GM21619 (cell line): ENCODE data around the gene ZFYVE21.

Experiments used
- ATAC-seq: cut with Tn5 transposase; IDR thresholded peaks from one replicate; pipeline ENCODE4 v1.9.1; 2021; ENCODE audit not compliant: unreplicated experiment

ZFYVE21 gene

GRCh38 chr14:103691655-103692054 is 24.0 kb upstream of the ZFYVE21 start:
- peak; percentile 69 for ATAC-seq

GRCh38 chr14:103692159-103692558 is 23.5 kb upstream of the ZFYVE21 start:
- ATAC-seq, result peak; percentile 22

GRCh38 chr14:103692871-103693270 is 22.7 kb upstream of the ZFYVE21 start:
- no peak for ATAC-seq

GRCh38 chr14:103693515-103693914 is 22.1 kb upstream of the ZFYVE21 start:
- ATAC-seq, result no peak

GRCh38 chr14:103694572-103695026 is 21.0 kb upstream of the ZFYVE21 start:
- no peak for ATAC-seq

- no peak for ATAC-seq
These were observed 20.1 kb upstream of the ZFYVE21 start for GRCh38 chr14:103695296-103696069.

GRCh38 chr14:103696070-103696402 is 19.6 kb upstream of the ZFYVE21 start:
- no peak for ATAC-seq

GRCh38 chr14:103696466-103697071 is 19.0 kb upstream of the ZFYVE21 start:
- no peak for ATAC-seq

GRCh38 chr14:103697206-103697602 is 18.4 kb upstream of the ZFYVE21 start:
- no peak for ATAC-seq

- no peak for ATAC-seq
These were observed 17.8 kb upstream of the ZFYVE21 start for GRCh38 chr14:103697603-103698379.

- ATAC-seq, result no peak
These were observed 17.0 kb upstream of the ZFYVE21 start for GRCh38 chr14:103698380-103699260.

- ATAC-seq, result no peak
These were observed 16.3 kb upstream of the ZFYVE21 start for GRCh38 chr14:103699261-103699661.

GRCh38 chr14:103699901-103700752 is 15.5 kb upstream of the ZFYVE21 start:
- ATAC-seq, result no peak

GRCh38 chr14:103700753-103701490 is 14.7 kb upstream of the ZFYVE21 start:
- no peak for ATAC-seq

GRCh38 chr14:103702095-103702494 is 13.5 kb upstream of the ZFYVE21 start:
- ATAC-seq, result no peak

- ATAC-seq, result no peak
These were observed 12.8 kb upstream of the ZFYVE21 start for GRCh38 chr14:103702497-103703432.

- ATAC-seq, result no peak
These were observed 11.9 kb upstream of the ZFYVE21 start for GRCh38 chr14:103703433-103704385.
